Right cardiac atrium (tissue), 5 donors: ENCODE results near the gene DIP2C. TPM values are rescaled to one million over a fixed set of nuclear protein-coding genes. Genes with fewer than 3 reads are reported as not detected.

Experiments
- ATAC-seq, 2 donors: fragments of 200-7000 bp; cut with Tn5 transposase; one replicate each; pipeline versions ENCODE4 v1.8.0 to v1.9.1; 2020; ENCODE audit warnings: moderate library complexity in 2 of 2, mild to moderate bottlenecking in 1 of 2
- DNase-seq, 3 donors: peaks; one replicate each; pipeline ENCODE4 v3.0.0-alpha.2; 2020
- H3K27ac ChIP-seq: one replicate; pipeline ENCODE4 v1.5.1; 2013; ENCODE audit warnings: mild to moderate bottlenecking, low read length, control low read depth, moderate library complexity
- H3K27me3 ChIP-seq: one replicate; pipeline ENCODE4 v1.6.1; 2013; ENCODE audit not compliant: control insufficient read depth, insufficient read depth
- H3K4me1 ChIP-seq: one replicate; pipeline ENCODE4 v1.6.1; 2013; ENCODE audit warnings: low read length; ENCODE audit not compliant: control insufficient read depth, insufficient read depth
- H3K4me3 ChIP-seq: one replicate; pipeline ENCODE4 v1.5.1; 2013; ENCODE audit warnings: low read length, control low read depth
- H3K9me3 ChIP-seq: one replicate; pipeline ENCODE4 v1.6.1; 2013; ENCODE audit warnings: low read length; ENCODE audit not compliant: control insufficient read depth
- WGBS: extraction: QIAGEN DNeasy Blood & Tissue Kit; methylation state at CpG from one replicate; pipeline ENCODE4 v1.1.7; 2013; 5-methylcytosine and 5-hydroxymethylcytosine counted together
- intact Hi-C, 4 donors: fragments of 100-400 bp; cut with DNase I; formaldehyde crosslinking; loops; one replicate each; pipeline versions ENCODE4 v1.11.0 to v1.14.0; 2022 to 2023
- polyA plus RNA-seq: library from polyadenylated mRNA; stranded (reverse); fragments of 200-250 nt; gene quantifications from one replicate; pipeline ENCODE4 v1.2.3, GENCODE V29; 2013
- total RNA-seq, 4 donors: library from RNA; stranded (reverse); fragmentation: NEBNext Ultra II Directional; extraction: Animal tissue kit (Norgen Biotek cat#: 25700); gene quantifications; one replicate each; pipeline ENCODE4 v1.2.1, GENCODE V29; 2021
- donor health status: healthy with polysubstance abuse.
- donor health status: DM: no; HTN: yes; CAD: no.
- donor health status: DM: no; HTN: no; CAD: no.
- donor health status: DM: no; HTN: yes; CAD: no; lungs with severe emphysema.
- donor health status: DM: yes; HTN: yes; CAD: no.

The DIP2C gene
- total and polyA plus RNA-seq, 5 donors, result 7.9 to 31.5 (median 25.5) TPM

- Histone ChIP-seq H3K27ac (no peak overlapping the region), H3K27me3 (no peaks in the 10 kb centered on the region), H3K9me3 (no peaks in the 10 kb centered on the region), H3K4me3 (no peak overlapping the region), H3K4me1 (peaks cover 10% of the 10 kb centered on the region)
- intact Hi-C loops, result loop anchor here in 1 of 4 donors (10.0 kb wide), 1 partner anchor 321 kb away; no protein-coding TSS in a partner anchor
- DNase-seq (peak in 1 of 3 donors; percentile 59), ATAC-seq (no peak)
- 83% methylated on average over 21 of the region's 21 CpGs for WGBS
Measured at GRCh38 chr10:493391-494148, 195.9 kb downstream of the DIP2C start.

- intact Hi-C loops, result loop anchor here in 1 of 4 donors (10.0 kb wide), 1 partner anchor 322 kb away; no protein-coding TSS in a partner anchor
- no peak overlapping the region for H3K27ac ChIP-seq
- H3K4me1 ChIP-seq, result peaks cover 8% of the 10 kb centered on the region
- H3K4me3 ChIP-seq, result no peak overlapping the region
- no peaks in the 10 kb centered on the region for H3K27me3 ChIP-seq
- H3K9me3 ChIP-seq, result no peaks in the 10 kb centered on the region
- ATAC-seq (no peak), DNase-seq (no peak)
- 92% methylated on average over 10 of the region's 10 CpGs for WGBS
Measured at GRCh38 chr10:492836-493235, 196.6 kb downstream of the DIP2C start.

- Histone ChIP-seq H3K27me3 (no peaks in the 10 kb centered on the region), H3K4me3 (no peak overlapping the region), H3K27ac (no peak overlapping the region), H3K4me1 (peaks cover 8% of the 10 kb centered on the region), H3K9me3 (no peaks in the 10 kb centered on the region)
- ATAC-seq, result no peak
- DNase-seq, result no peak
- intact Hi-C loops, result loop anchor here in 1 of 4 donors (10.0 kb wide), 1 partner anchor 323 kb away; no protein-coding TSS in a partner anchor
- WGBS, result 90% methylated on average over 16 of the region's 16 CpGs
Measured at GRCh38 chr10:491667-492424, 197.6 kb downstream of the DIP2C start.

GRCh38 chr10:490891-491571, 198.4 kb downstream of the DIP2C start:
- Histone ChIP-seq H3K4me1 (peaks cover 8% of the 10 kb centered on the region), H3K9me3 (no peaks in the 10 kb centered on the region), H3K27ac (peak overlapping the region; percentile 37), H3K27me3 (no peaks in the 10 kb centered on the region), H3K4me3 (no peak overlapping the region)
- intact Hi-C loops, result loop anchor here in 1 of 4 donors (10.0 kb wide), 1 partner anchor 324 kb away; no protein-coding TSS in a partner anchor
- WGBS, result 28% methylated on average over 23 of the region's 23 CpGs
- ATAC-seq, result peak; percentile 79 to 86
- DNase-seq, result peak; percentile 78 to 85 (median 84)

GRCh38 chr10:490256-490655, 199.2 kb downstream of the DIP2C start:
- DNase-seq, result peak; percentile 78 to 87 (median 84)
- peak; percentile 72 to 78 for ATAC-seq
- intact Hi-C loops, result loop anchor here in 1 of 4 donors (10.0 kb wide), 1 partner anchor 325 kb away; no protein-coding TSS in a partner anchor
- Histone ChIP-seq H3K27me3 (no peaks in the 10 kb centered on the region), H3K4me1 (peaks cover 8% of the 10 kb centered on the region), H3K4me3 (no peak overlapping the region), H3K9me3 (no peaks in the 10 kb centered on the region), H3K27ac (no peak overlapping the region)
- 74% methylated on average over 16 of the region's 16 CpGs for WGBS

GRCh38 chr10:489330-489729, 200.1 kb downstream of the DIP2C start:
- ATAC-seq, result peak; percentile 40 to 50
- Histone ChIP-seq H3K9me3 (no peaks in the 10 kb centered on the region), H3K4me1 (peaks cover 6% of the 10 kb centered on the region), H3K27me3 (no peaks in the 10 kb centered on the region), H3K4me3 (no peak overlapping the region), H3K27ac (no peak overlapping the region)
- intact Hi-C loops, result no loop called here
- 80% methylated on average over 10 of the region's 11 CpGs for WGBS
- peak; percentile 42 to 71 (median 69) for DNase-seq

- ATAC-seq (no peak), DNase-seq (peak in 2 of 3 donors; percentile 35 to 42)
- intact Hi-C loops, result no loop called here
- no peaks in the 10 kb centered on the region for H3K9me3 ChIP-seq
- peaks cover 6% of the 10 kb centered on the region for H3K4me1 ChIP-seq
- H3K27me3 ChIP-seq, result no peaks in the 10 kb centered on the region
- WGBS, result 91% methylated on average over 11 of the region's 11 CpGs
- no peak overlapping the region for H3K27ac ChIP-seq
- no peak overlapping the region for H3K4me3 ChIP-seq
Measured at GRCh38 chr10:488933-489215, 200.6 kb downstream of the DIP2C start.

- H3K27ac ChIP-seq, result no peak overlapping the region
- 89% methylated on average over 21 of the region's 21 CpGs for WGBS
- DNase-seq, result peak in 1 of 3 donors; percentile 33
- no peaks in the 10 kb centered on the region for H3K27me3 ChIP-seq
- H3K4me1 ChIP-seq, result peaks cover 6% of the 10 kb centered on the region
- H3K4me3 ChIP-seq, result no peak overlapping the region
- no peaks in the 10 kb centered on the region for H3K9me3 ChIP-seq
- intact Hi-C loops, result no loop called here
- no peak for ATAC-seq
Measured at GRCh38 chr10:488081-488932, 201.2 kb downstream of the DIP2C start.

GRCh38 chr10:486666-487322, 202.7 kb downstream of the DIP2C start:
- no peaks in the 10 kb centered on the region for H3K9me3 ChIP-seq
- DNase-seq, result peak in 1 of 3 donors; percentile 36
- WGBS, result 92% methylated on average over 17 of the region's 17 CpGs
- no peak overlapping the region for H3K27ac ChIP-seq
- H3K4me1 ChIP-seq, result peaks cover 6% of the 10 kb centered on the region
- no peak overlapping the region for H3K4me3 ChIP-seq
- intact Hi-C loops, result no loop called here
- H3K27me3 ChIP-seq, result no peaks in the 10 kb centered on the region
- no peak for ATAC-seq

GRCh38 chr10:486206-486605, 203.3 kb downstream of the DIP2C start:
- no peak for ATAC-seq
- H3K9me3 ChIP-seq, result no peaks in the 10 kb centered on the region
- intact Hi-C loops, result no loop called here
- DNase-seq, result no peak
- no peaks in the 10 kb centered on the region for H3K27me3 ChIP-seq
- H3K4me1 ChIP-seq, result peaks cover 6% of the 10 kb centered on the region
- 58% methylated on average over 11 of the region's 11 CpGs for WGBS
- no peak overlapping the region for H3K4me3 ChIP-seq
- no peak overlapping the region for H3K27ac ChIP-seq
